Measurements from ENCODE around the gene FAM72A. TPM values are rescaled to one million over a fixed set of nuclear protein-coding genes. Genes with fewer than 3 reads are reported as not detected.
A peak's percentile ranks its signal among the peaks of the same experiment; 100 is the strongest.
"Not testable (repeated sequence)": the region's sequence is repeated elsewhere in the genome, so short reads cannot be mapped to it uniquely, and the experiment has no call there.

FAM72A gene
- total RNA-seq (9.4 and 9.6 TPM in 2 replicates), polyA plus RNA-seq (3.4 and 3.6 TPM in 2 replicates), polyA minus RNA-seq (3.4 and 5.4 TPM in 2 replicates), Bru-seq, nascent RNA (percentile 42 among the genes with signal in this experiment), BruChase-seq, experiment 1, labeled RNA remaining after a 6-hour chase (percentile 37 among the genes with signal in this experiment), BruChase-seq, experiment 2, labeled RNA remaining after a 2-hour chase (percentile 41 among the genes with signal in this experiment)
- polyA plus RNA-seq (2011; cell fraction: cytosol; rRNA removed): 3.7 and 4.5 TPM in 2 replicates
- 5.8 and 7.7 TPM in 2 replicates for polyA plus RNA-seq (2011; cell fraction: nucleus; rRNA removed)
- polyA plus RNA-seq (2012): 2.7 and 4.8 TPM in 2 replicates
- 17.0 TPM for polyA minus RNA-seq (2011; cell fraction: cytosol; rRNA and poly(A)+ RNA removed)
- 4.6 and 9.5 TPM in 2 replicates for polyA minus RNA-seq (2011; cell fraction: nucleus; rRNA and poly(A)+ RNA removed)
- long read RNA-seq, transcript FAM72A-202 (4 exons, 2,398 nt): major isoform, 13 of 18 reads
- long read RNA-seq, partial matches to known transcripts: 0 of 18 reads
- long read RNA-seq, other reads (novel, unspliced or antisense): 2 of 18 reads

DNA sequence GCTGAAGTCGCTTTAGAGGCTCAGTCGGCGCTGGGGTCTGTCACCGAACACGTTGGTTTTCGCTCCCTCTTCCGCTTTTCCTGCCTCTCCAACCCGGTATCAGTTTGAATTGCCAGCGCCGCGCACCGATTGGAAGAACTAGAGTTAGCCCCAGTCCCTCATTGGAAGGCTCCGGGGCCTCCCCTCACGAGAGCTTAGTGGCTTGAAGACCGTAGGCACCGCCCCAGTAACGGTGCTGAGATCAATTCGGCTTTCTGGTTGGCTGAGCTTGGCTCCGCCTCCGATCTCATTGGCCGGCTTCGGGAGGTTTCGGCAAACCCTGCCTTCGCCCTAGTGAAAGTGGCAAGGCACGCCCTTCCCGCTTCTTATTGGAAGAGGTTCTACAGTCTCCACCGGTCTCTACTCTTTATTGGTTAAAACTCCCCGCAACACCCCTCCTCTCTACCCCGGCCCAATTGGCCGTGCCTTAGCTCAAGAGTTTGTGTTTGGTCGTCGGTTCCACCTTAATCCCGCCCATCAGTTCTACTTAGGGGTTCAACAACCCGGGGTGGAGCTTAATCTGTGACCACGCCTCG lies at the start of gene FAM72A:
Gene FAM72A (minus strand): TSS at position 51 of the 575 bp plus-strand sequence. CDS start 814 bp downstream, outside the sequence.
- H3K4me1 ChIP-seq (ENCODE audit: control insufficient read depth, extremely low read depth, insufficient read depth, low read length); FAIRE-seq; H2AFZ ChIP-seq (ENCODE audit: low read depth, low read length); intact Hi-C loops (cut with micrococcal nuclease); dilution Hi-C loops (cut with MboI; ENCODE audit: extremely low pct_ligation_motif_present, low sequenced_read_pairs); H3K4me2 ChIP-seq (ENCODE audit: insufficient read depth, low read length); H3K27me3 ChIP-seq (ENCODE audit: control insufficient read depth in 2 of 2, insufficient read depth in 2 of 2, low read length in 2 of 2); BruUV-seq (replicated peaks); H3K9me3 ChIP-seq (replicated peaks; ENCODE audit: control insufficient read depth, insufficient read depth, low read length); H3K27ac ChIP-seq (ENCODE audit: insufficient read depth, low read depth, low read length); H3K79me2 ChIP-seq (ENCODE audit: control insufficient read depth, insufficient read depth, low read length); H3K36me3 ChIP-seq (ENCODE audit: control insufficient read depth in 2 of 2, extremely low read depth in 1 of 2, insufficient read depth in 2 of 2, low read length in 2 of 2); H3K9ac ChIP-seq (replicated peaks; ENCODE audit: extremely low read depth, insufficient read depth, low read length); H3K9me1 ChIP-seq (replicated peaks; ENCODE audit: control insufficient read depth, extremely low read depth, insufficient read depth, low read length); H4K20me1 ChIP-seq (replicated peaks; ENCODE audit: control insufficient read depth, extremely low read depth, insufficient read depth, low read length); POLR2A ChIA-PET; CTCF ChIA-PET: not testable (repeated sequence)
- H3K4me3 ChIP-seq (replicated peaks in 1 of 3; ENCODE audit: insufficient read depth in 1 of 3, low read depth in 1 of 3, low read length in 3 of 3): peak within 1 kb of the TSS in 1 of 3 experiments; percentile 48
- DNase-seq (ENCODE audit: low read depth, low spot score): peak; percentile 100

DNA sequence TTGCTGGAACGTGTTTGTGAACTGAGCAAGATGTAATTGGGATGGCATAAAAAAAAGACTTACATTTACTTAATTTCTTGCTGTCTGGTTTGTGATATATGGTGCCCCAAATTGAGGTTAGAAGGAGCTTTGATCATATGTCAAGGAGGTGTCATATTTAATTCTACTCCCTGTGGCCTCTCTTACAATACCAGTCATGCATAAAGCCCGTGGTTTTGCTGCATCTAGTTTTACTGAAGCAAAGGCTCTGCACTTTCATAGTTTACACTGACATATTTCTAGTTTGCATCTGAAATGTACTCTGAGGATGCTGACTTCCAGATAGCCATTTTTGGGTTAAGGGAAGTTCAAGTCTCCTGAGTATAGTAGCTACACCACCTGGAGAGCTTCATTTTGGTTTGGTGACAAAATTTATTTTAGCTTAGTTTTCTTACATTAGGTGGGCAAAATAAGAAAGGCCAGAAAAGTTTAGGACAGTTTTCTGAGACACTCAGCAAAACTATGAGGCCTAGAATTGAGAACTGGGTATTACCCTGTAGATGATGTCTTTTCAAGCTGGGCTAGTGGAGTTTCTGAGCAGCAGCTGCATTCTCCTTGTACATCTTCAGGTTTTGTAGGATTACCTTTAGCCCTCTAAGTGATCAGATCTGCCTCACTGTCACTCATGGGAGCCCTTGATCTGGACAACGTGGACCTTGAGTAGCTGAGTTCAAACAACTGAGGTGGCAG lies 48.5 kb upstream of the FAM72A start:
- POLR2A ChIA-PET; H2AFZ ChIP-seq (ENCODE audit: low read depth, low read length); H3K79me2 ChIP-seq (ENCODE audit: control insufficient read depth, insufficient read depth, low read length): not testable (repeated sequence)

DNA sequence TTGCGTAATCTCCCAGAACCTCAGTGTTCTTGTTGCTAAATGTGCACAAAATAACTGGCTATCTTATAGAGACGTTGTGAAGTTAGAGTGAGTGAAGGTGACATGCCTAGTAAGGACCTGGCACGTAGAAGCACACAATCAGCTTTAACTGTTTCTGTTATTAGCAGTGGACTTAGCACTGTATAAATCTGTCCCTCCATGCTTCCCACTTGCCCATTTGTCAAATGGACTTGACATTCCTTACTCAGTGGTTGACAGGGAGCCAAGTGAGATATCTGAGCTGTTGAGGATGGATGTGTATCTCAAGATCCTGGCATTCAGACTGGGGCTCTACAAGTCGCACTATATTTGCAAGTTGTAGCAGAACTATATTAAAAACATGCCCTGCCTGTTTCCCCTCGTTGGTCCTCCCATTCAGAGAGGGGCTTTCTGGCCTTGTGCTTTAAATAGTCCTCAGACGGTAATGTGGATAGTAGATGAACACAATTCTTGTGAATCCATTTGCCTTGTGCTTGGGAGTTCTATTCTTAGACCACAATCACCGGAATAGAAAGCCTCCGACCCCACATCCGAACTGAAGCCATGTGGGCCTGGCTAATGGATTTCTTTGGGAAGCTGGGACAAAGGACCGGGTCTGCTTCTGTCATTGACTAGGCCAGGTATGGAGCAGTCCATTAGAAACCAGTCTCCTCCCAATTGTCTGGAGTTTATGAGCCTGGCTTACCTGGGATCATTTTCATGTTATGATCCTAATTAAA lies 43.7 kb upstream of the FAM72A start:
- H3K9me1 ChIP-seq (replicated peaks; ENCODE audit: control insufficient read depth, extremely low read depth, insufficient read depth, low read length); H3K9me3 ChIP-seq (replicated peaks; ENCODE audit: control insufficient read depth, insufficient read depth, low read length); H3K27me3 ChIP-seq (ENCODE audit: control insufficient read depth in 2 of 2, insufficient read depth in 2 of 2, low read length in 2 of 2); H3K27ac ChIP-seq (ENCODE audit: insufficient read depth, low read depth, low read length); H2AFZ ChIP-seq (ENCODE audit: low read depth, low read length); CTCF ChIA-PET; H3K4me1 ChIP-seq (ENCODE audit: control insufficient read depth, extremely low read depth, insufficient read depth, low read length); H3K9ac ChIP-seq (replicated peaks; ENCODE audit: extremely low read depth, insufficient read depth, low read length); FAIRE-seq; H3K79me2 ChIP-seq (ENCODE audit: control insufficient read depth, insufficient read depth, low read length); H3K4me2 ChIP-seq (ENCODE audit: insufficient read depth, low read length); H4K20me1 ChIP-seq (replicated peaks; ENCODE audit: control insufficient read depth, extremely low read depth, insufficient read depth, low read length); H3K4me3 ChIP-seq (replicated peaks in 1 of 3; ENCODE audit: insufficient read depth in 1 of 3, low read depth in 1 of 3, low read length in 3 of 3); dilution Hi-C loops (cut with MboI; ENCODE audit: extremely low pct_ligation_motif_present, low sequenced_read_pairs); DNase-seq (ENCODE audit: low read depth, low spot score); BruUV-seq (replicated peaks); intact Hi-C loops (cut with micrococcal nuclease); H3K36me3 ChIP-seq (ENCODE audit: control insufficient read depth in 2 of 2, extremely low read depth in 1 of 2, insufficient read depth in 2 of 2, low read length in 2 of 2); POLR2A ChIA-PET: not testable (repeated sequence)

More for the DNA sequence above, 48.5 kb upstream of the FAM72A start:
- H3K27me3 ChIP-seq (ENCODE audit: control insufficient read depth in 2 of 2, insufficient read depth in 2 of 2, low read length in 2 of 2); H4K20me1 ChIP-seq (replicated peaks; ENCODE audit: control insufficient read depth, extremely low read depth, insufficient read depth, low read length); FAIRE-seq; H3K9me3 ChIP-seq (replicated peaks; ENCODE audit: control insufficient read depth, insufficient read depth, low read length); H3K4me2 ChIP-seq (ENCODE audit: insufficient read depth, low read length); DNase-seq (ENCODE audit: low read depth, low spot score); dilution Hi-C loops (cut with MboI; ENCODE audit: extremely low pct_ligation_motif_present, low sequenced_read_pairs); H3K4me1 ChIP-seq (ENCODE audit: control insufficient read depth, extremely low read depth, insufficient read depth, low read length); H3K27ac ChIP-seq (ENCODE audit: insufficient read depth, low read depth, low read length); BruUV-seq (replicated peaks); H3K36me3 ChIP-seq (ENCODE audit: control insufficient read depth in 2 of 2, extremely low read depth in 1 of 2, insufficient read depth in 2 of 2, low read length in 2 of 2); intact Hi-C loops (cut with micrococcal nuclease); H3K9ac ChIP-seq (replicated peaks; ENCODE audit: extremely low read depth, insufficient read depth, low read length); H3K9me1 ChIP-seq (replicated peaks; ENCODE audit: control insufficient read depth, extremely low read depth, insufficient read depth, low read length); CTCF ChIA-PET; H3K4me3 ChIP-seq (replicated peaks in 1 of 3; ENCODE audit: insufficient read depth in 1 of 3, low read depth in 1 of 3, low read length in 3 of 3): not testable (repeated sequence)
